ENCODE measurements around the gene RMI1.

RMI1 gene

DNA sequence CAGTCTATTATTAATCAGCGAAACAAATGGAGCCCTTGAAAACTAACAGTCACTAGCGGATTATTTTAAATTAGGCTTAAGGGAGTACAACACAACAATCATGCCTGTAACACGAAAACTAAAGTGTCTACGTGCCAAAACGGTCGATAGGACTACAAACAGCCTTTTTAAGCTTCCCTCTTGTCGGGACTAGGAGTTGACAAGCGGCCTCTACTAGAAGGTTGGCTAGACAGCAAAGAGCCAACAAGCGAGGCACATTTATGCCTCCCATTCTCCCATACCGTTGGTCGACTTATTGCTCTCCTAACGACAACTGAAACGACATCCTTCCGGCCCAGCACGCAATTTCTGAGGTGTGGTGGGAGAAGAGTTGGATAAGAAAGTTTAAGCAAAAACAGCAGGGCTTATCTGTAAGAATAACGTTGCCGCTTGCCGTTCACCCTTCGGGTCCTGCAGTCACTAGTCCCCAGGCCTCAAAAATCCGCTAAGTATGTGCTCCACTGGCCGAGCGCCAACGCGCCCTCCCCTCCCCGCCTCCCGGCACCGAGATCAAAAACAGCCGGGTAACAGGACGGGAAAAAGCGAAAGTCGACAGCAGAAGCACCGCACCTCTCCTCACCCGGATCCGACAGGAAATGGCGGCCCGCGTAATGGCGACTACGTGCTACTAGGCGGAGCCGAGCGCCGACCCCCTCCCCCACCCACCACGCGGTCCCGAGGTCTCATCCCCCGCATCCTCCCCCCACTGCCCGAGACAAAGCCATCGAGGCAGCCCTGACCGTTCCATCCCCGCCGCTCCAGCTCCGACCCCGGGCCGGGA is 1.4 kb upstream of the RMI1 start:
- Mint-ChIP-seq H3K4me1 (ENCODE audit: low read depth) (peaks cover 46% of the 10 kb centered on the region), H3K36me3 (ENCODE audit: low read depth) (peaks cover 62% of the 10 kb centered on the region), H3K4me3 (peak overlapping the region; percentile 99), H3K27me3 (ENCODE audit: low read depth) (no peaks in the 10 kb centered on the region), H3K27ac (peak overlapping the region; percentile 100), H3K9me3 (no peaks in the 10 kb centered on the region)
- peak; percentile 82 for DNase-seq (ENCODE audit: low spot score)

DNA sequence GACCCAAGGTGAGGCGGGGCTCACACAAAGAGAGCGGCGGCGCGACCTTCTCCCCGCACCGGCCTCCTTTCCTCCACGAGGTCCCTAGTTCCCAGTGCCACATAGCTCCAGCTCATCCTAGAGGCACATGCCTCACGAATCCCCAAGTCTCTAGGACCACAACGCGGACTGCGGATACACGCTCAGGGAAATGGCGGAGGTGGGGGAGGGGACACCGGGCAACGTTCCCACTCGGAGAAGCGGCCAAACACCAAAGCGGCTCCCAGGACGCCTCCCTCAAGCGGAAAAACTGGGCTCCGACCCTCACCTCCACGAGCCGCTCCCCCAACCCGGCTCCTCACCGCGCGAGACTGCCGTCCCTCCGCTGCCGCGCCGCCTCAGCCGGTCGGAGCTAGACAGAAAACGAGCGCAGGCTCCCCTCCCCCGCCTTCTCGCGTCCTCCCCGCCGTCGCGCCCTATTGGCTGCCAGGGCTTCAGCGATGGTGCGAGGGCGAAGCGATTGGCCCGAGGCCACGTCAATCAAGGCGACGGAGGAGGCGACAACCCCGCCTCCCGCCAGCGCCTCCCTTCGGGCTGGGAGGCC is 702 bp upstream of the RMI1 start, which contains the start of gene HNRNPK:
Gene HNRNPK, minus strand, starts transcription at position 404 of the 583 bp plus-strand sequence. CDS start 1,963 bp downstream, outside the sequence.
- H3K4me1 Mint-ChIP-seq (ENCODE audit: low read depth): peaks cover 41% of the 10 kb centered on the region
- peak within 1 kb of the TSS; percentile 99 for H3K4me3 Mint-ChIP-seq

DNA sequence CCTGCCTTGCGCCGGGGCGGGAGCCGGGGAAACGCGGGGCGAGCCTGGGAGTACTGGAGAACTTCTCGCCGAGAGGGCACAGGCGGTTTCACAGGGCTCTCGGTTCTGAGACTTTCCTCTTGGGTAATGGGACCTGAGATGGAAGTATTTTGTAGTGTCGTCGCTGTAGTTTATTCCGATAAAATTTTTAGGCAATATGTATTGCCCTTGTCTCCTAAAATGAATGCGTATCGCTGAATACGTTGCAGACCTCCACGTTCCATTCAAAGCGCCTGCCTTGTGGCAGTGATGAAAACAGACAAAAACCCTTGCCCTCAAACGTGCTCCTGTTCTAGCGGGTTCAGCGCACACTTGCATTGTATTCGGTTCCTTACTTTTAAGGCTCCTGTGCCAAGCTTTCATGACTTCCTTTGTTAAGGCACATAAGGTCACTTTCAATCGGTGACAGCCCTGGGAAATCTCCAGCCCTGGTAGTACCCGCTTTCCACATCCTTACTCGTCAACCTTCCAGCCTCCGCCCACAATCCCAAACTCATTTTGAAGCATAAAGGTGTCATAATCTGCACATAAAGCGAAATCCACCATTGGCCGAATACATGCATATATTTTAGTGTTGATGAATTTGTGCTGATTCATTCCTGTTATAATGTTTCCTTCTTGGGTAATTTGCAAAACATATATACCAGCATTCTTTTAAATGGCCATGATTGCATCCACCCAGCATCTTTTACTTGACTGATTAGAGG is 694 bp downstream of the RMI1 start:
- Mint-ChIP-seq H3K27ac (peak overlapping the region; percentile 100), H3K4me1 (ENCODE audit: low read depth) (peaks cover 34% of the 10 kb centered on the region)
- DNase-seq (ENCODE audit: low spot score): peak; percentile 40

More for the DNA sequence above, 702 bp upstream of the RMI1 start, which contains the start of gene HNRNPK:
- H3K27me3 Mint-ChIP-seq (ENCODE audit: low read depth): no peaks in the 10 kb centered on the region
- H3K27ac Mint-ChIP-seq: peak within 1 kb of the TSS; percentile 100
- H3K9me3 Mint-ChIP-seq: no peaks in the 10 kb centered on the region
- H3K36me3 Mint-ChIP-seq (ENCODE audit: low read depth): peaks cover 55% of the 10 kb centered on the region
- peak; percentile 98 for DNase-seq (ENCODE audit: low spot score)

DNA sequence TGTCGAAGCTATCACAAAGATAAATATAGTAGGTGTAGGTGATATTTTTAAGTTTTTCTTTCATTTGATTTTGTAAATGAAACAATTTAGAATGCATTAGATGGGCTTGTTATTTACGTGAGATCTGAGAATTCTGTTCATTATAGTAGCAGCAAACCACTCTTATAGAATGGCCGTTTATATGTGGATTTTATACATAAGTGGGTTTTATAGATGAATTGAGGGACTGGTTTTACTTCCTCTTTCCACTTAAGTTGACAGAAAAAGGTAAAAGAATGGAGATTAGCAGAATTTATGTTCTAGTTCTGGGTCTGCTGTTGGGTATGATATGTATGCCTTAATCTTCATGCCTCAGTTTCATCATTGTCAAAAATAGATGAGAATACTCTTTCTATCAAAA is 5.6 kb downstream of the RMI1 start:
- no peaks in the 10 kb centered on the region for H3K27me3 Mint-ChIP-seq (ENCODE audit: low read depth)
- peaks cover 39% of the 10 kb centered on the region for H3K4me1 Mint-ChIP-seq (ENCODE audit: low read depth)
- H3K36me3 Mint-ChIP-seq (ENCODE audit: low read depth): peaks cover 33% of the 10 kb centered on the region
- no peak overlapping the region for H3K4me3 Mint-ChIP-seq
- no peak for DNase-seq (ENCODE audit: low spot score)
- no peak overlapping the region for H3K27ac Mint-ChIP-seq
- no peaks in the 10 kb centered on the region for H3K9me3 Mint-ChIP-seq

More for the DNA sequence above, 694 bp downstream of the RMI1 start:
- Mint-ChIP-seq H3K36me3 (ENCODE audit: low read depth) (peaks cover 41% of the 10 kb centered on the region), H3K27me3 (ENCODE audit: low read depth) (no peaks in the 10 kb centered on the region), H3K9me3 (no peaks in the 10 kb centered on the region), H3K4me3 (peak overlapping the region; percentile 99)

DNA sequence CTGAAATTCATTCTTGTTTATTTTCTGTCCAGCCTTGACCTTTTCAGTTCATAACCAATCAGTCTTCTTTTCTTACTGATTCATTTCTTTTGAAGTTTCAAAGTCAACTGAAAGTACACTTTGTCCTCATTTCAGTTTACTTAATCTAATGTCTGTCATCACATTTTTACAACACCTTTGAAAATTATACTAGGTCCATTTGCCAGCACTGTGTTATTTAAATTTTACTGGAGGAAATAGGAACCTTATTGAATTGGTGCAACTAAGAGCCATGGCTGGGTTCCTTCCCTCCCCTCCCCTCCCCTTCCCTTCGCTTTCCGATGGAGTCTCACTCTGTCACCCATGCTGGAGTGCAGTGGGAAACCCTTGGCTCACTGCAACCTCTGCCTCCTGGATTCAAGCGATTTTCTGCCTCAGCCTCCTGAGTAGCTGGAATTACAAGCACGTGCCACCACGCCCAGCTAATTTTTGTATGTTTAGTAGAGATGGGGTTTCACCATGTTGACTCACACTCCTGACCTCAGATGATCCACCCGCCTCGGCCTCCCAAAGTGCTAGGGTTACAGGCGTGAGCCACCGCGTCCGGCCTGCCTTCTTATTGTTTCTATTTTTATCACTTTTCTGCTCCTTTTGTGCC is 6.3 kb downstream of the RMI1 start:
- DNase-seq (ENCODE audit: low spot score): peak; percentile 20
- no peaks in the 10 kb centered on the region for H3K9me3 Mint-ChIP-seq
- peaks cover 39% of the 10 kb centered on the region for H3K4me1 Mint-ChIP-seq (ENCODE audit: low read depth)
- H3K36me3 Mint-ChIP-seq (ENCODE audit: low read depth): peaks cover 28% of the 10 kb centered on the region
- H3K4me3 Mint-ChIP-seq: peak overlapping the region; percentile 33
- H3K27ac Mint-ChIP-seq: peak overlapping the region; percentile 67
- H3K27me3 Mint-ChIP-seq (ENCODE audit: low read depth): no peaks in the 10 kb centered on the region

DNA sequence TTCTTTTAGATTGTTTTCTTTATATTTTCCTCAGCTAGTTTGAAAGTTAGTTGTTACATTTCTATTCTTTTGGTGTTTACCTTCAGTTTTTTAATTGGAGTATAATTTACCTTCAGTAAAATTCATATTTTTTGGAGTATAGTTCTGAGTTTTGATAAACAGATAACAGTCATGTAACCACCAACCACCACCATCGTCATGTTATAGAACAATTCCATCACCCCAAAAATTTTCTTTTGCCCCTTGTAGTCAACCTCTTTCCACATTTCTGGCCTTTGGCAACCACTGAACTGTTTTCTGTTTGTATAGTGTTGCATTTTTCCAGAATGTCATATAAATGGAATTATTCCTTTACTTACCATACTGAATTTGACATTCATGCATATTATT is 6.8 kb downstream of the RMI1 start:
- peaks cover 28% of the 10 kb centered on the region for H3K36me3 Mint-ChIP-seq (ENCODE audit: low read depth)
- H3K4me3 Mint-ChIP-seq: peak overlapping the region; percentile 33
- no peak overlapping the region for H3K27ac Mint-ChIP-seq
- H3K4me1 Mint-ChIP-seq (ENCODE audit: low read depth): peaks cover 42% of the 10 kb centered on the region
- H3K27me3 Mint-ChIP-seq (ENCODE audit: low read depth): no peaks in the 10 kb centered on the region
- no peaks in the 10 kb centered on the region for H3K9me3 Mint-ChIP-seq
- DNase-seq (ENCODE audit: low spot score): no peak

DNA sequence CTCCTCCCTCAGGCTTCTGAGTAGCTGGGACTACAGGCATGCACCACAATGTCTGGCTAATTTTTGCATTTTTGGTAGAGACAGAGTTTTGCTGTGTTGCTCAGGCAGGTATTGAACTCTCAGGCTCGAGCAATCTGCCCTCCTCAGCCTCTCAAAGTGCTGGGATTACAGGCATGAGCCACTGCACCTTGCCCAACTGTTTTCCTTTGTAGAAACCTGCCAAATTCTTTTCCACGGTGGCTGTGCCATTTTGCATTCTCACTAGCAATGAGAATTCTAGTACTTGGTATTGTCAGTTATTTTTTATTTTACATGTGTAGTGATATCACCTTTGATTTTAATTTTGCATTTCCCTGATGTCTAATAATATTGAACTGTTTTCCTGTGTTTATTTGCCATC is 7.8 kb downstream of the RMI1 start:
- peaks cover 39% of the 10 kb centered on the region for H3K4me1 Mint-ChIP-seq (ENCODE audit: low read depth)
- H3K27me3 Mint-ChIP-seq (ENCODE audit: low read depth): no peaks in the 10 kb centered on the region
- no peak for DNase-seq (ENCODE audit: low spot score)
- peaks cover 27% of the 10 kb centered on the region for H3K36me3 Mint-ChIP-seq (ENCODE audit: low read depth)
- no peak overlapping the region for H3K27ac Mint-ChIP-seq
- no peak overlapping the region for H3K4me3 Mint-ChIP-seq
- no peaks in the 10 kb centered on the region for H3K9me3 Mint-ChIP-seq

DNA sequence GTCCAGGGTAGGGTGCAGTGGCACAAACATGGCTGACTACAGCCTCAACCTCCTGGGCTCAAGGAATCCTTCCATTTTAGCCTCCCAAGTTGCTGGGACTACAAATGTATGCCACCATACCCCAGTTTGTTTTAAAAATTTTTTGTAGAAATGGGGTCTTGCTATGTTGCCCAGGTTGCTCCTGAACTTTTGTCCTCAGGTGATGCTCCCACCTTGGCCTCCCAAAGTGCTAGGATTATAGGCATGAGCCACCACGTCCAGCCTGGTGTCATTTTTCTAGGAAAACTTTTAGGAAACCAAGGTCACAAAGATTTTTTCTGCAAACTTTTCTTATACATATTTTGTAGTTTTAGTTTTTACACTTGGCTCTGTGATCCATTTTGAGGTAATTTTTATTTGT is 10.8 kb downstream of the RMI1 start:
- Mint-ChIP-seq H3K36me3 (ENCODE audit: low read depth) (peaks cover 40% of the 10 kb centered on the region), H3K4me1 (ENCODE audit: low read depth) (peaks cover 42% of the 10 kb centered on the region), H3K4me3 (no peak overlapping the region), H3K27me3 (ENCODE audit: low read depth) (no peaks in the 10 kb centered on the region), H3K27ac (no peak overlapping the region), H3K9me3 (no peaks in the 10 kb centered on the region)
- no peak for DNase-seq (ENCODE audit: low spot score)

DNA sequence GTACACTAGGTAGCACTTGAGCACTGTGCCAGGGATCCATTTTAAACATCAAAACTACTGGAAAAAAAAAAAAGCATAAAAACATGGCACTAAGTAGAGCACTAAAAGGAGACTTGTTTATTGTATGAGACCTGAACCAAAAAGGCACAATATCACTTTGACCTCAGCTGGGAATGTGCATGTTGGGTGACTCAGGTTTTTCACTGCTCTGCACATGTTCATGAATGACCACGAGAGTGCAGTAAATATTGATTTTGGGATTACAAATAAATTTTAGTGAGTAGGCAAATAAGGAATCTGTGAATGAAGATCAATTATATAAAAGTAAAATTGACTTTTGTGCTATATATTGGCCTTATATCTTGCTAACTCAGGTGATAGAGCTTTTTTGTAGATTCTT is 11.8 kb downstream of the RMI1 start:
- peaks cover 36% of the 10 kb centered on the region for H3K36me3 Mint-ChIP-seq (ENCODE audit: low read depth)
- DNase-seq (ENCODE audit: low spot score): no peak
- no peak overlapping the region for H3K27ac Mint-ChIP-seq
- H3K27me3 Mint-ChIP-seq (ENCODE audit: low read depth): no peaks in the 10 kb centered on the region
- H3K9me3 Mint-ChIP-seq: no peaks in the 10 kb centered on the region
- no peak overlapping the region for H3K4me3 Mint-ChIP-seq
- H3K4me1 Mint-ChIP-seq (ENCODE audit: low read depth): peaks cover 37% of the 10 kb centered on the region

DNA sequence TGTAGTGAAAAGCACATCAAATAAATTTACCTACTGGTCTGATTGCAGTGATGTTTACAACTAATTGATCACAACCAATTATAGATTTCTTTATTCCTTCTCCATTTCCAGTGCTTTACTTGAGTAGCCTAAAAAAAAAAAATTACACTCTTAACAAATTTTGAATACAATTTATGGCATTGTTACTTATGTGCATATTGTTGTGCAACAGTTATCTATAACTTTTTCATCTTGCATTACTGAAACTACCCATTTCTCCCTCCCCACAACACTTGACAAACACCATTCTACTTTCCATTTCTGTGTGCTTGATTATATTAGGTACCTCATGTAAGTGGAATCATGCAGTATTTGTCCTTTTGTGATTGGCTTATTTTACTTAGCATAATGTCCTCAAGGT is 12.3 kb downstream of the RMI1 start:
- Mint-ChIP-seq H3K9me3 (no peaks in the 10 kb centered on the region), H3K4me3 (no peak overlapping the region), H3K27ac (no peak overlapping the region), H3K27me3 (ENCODE audit: low read depth) (no peaks in the 10 kb centered on the region), H3K36me3 (ENCODE audit: low read depth) (peaks cover 34% of the 10 kb centered on the region), H3K4me1 (ENCODE audit: low read depth) (peaks cover 34% of the 10 kb centered on the region)
- no peak for DNase-seq (ENCODE audit: low spot score)

DNA sequence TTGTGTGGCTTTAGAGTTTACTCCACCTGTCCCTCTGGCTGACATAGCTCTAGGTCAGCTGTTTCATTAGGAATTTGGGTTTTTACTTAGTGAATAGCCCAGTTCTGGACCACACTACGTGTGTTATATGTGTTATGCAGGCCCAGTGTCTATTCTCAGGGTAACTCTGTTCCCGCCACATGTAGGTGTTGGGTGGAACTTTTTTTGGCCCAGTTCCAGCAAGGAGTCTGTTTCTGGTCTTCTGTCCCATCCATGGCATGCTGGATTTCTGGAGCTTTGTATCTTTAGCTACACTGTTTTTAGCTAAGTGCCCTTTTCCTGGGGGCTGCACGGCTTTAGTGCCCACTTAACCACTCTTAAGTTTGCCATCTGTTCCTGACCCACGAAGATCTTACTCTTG is 15.5 kb downstream of the RMI1 start:
- H3K9me3 Mint-ChIP-seq: no peaks in the 10 kb centered on the region
- peaks cover 29% of the 10 kb centered on the region for H3K4me1 Mint-ChIP-seq (ENCODE audit: low read depth)
- H3K36me3 Mint-ChIP-seq (ENCODE audit: low read depth): peaks cover 26% of the 10 kb centered on the region
- H3K4me3 Mint-ChIP-seq: no peak overlapping the region
- no peak overlapping the region for H3K27ac Mint-ChIP-seq
- H3K27me3 Mint-ChIP-seq (ENCODE audit: low read depth): no peaks in the 10 kb centered on the region
- no peak for DNase-seq (ENCODE audit: low spot score)

DNA sequence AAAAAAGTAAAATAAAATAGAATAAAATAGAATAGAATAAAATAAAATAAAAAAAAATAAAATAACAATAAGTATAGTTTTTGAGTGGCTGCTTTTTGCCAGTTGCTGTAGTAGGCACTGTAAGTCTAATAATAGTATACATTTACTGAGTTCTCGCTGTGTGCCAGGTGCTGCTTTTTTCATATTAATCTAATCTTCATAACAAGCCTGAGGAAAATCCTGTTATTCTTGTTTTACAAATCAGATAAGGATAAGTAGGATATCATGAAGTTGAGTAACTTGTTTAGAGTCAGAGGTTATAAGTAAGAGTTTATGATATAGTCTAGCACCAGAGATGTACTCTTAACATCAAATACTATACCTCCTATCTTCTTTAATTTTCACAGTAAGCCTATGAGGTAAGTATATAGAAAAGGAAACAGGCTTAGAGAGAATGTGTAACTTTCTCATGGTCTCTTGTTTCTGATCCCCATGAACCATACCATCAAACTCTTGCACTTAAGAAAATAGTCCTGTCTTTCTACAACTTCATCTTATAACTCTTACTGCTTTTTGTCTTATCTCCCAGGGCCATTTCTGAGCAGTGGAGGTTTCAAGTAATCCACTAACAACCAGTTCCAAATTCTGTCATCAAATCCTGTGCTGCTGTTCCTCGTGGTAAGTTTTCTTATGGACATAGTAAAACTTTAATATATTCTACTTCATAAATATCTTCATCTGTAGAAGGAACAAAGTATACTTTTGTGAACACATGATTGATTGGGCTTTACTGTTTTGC is 18.7 kb downstream of the RMI1 start:
- DNase-seq (ENCODE audit: low spot score): no peak
- Mint-ChIP-seq H3K9me3 (no peaks in the 10 kb centered on the region), H3K27ac (peak overlapping the region; percentile 37), H3K27me3 (ENCODE audit: low read depth) (no peaks in the 10 kb centered on the region), H3K4me1 (ENCODE audit: low read depth) (peaks cover 29% of the 10 kb centered on the region), H3K4me3 (no peak overlapping the region), H3K36me3 (ENCODE audit: low read depth) (peaks cover 33% of the 10 kb centered on the region)

DNA sequence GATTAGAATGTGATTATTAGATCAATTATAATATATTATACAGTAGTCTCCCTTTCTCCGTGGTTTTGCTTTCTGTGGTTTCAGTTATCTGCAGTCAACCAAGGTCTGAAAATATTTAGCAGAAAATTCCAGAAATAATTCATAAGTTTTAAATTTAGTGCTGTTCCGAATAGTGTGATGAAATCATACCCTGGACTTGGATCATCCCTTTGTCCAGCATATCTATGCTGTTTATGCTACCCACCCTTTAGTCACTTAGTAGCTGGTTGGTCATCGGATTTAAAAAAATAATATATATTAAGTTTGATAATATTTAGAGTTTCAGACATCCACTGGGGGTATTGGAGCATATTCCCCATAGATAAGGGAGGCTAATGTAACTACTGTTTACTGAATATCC is 19.6 kb downstream of the RMI1 start:
- DNase-seq (ENCODE audit: low spot score): no peak
- Mint-ChIP-seq H3K27me3 (ENCODE audit: low read depth) (no peaks in the 10 kb centered on the region), H3K4me1 (ENCODE audit: low read depth) (peaks cover 28% of the 10 kb centered on the region), H3K36me3 (ENCODE audit: low read depth) (peaks cover 36% of the 10 kb centered on the region), H3K9me3 (no peaks in the 10 kb centered on the region), H3K27ac (no peak overlapping the region), H3K4me3 (no peak overlapping the region)
